Ecto neural progenitor cell (in vitro differentiated cells): ENCODE results near the gene ABCB4.
A peak's percentile ranks its signal among the peaks of the same experiment; 100 is the strongest.
"Not testable (repeated sequence)": the region's sequence is repeated elsewhere in the genome, so short reads cannot be mapped to it uniquely, and the experiment has no call there.

ENCODE experiments used
- DNase-seq: peaks from one replicate; pipeline ENCODE4 v3.0.0-alpha.2; 2018; ENCODE audit warnings: low spot score

Gene ABCB4

GRCh38 chr7:87476179-87476557 lies 688 bp upstream of the ABCB4 start:
- DNase-seq, result no peak

DNA sequence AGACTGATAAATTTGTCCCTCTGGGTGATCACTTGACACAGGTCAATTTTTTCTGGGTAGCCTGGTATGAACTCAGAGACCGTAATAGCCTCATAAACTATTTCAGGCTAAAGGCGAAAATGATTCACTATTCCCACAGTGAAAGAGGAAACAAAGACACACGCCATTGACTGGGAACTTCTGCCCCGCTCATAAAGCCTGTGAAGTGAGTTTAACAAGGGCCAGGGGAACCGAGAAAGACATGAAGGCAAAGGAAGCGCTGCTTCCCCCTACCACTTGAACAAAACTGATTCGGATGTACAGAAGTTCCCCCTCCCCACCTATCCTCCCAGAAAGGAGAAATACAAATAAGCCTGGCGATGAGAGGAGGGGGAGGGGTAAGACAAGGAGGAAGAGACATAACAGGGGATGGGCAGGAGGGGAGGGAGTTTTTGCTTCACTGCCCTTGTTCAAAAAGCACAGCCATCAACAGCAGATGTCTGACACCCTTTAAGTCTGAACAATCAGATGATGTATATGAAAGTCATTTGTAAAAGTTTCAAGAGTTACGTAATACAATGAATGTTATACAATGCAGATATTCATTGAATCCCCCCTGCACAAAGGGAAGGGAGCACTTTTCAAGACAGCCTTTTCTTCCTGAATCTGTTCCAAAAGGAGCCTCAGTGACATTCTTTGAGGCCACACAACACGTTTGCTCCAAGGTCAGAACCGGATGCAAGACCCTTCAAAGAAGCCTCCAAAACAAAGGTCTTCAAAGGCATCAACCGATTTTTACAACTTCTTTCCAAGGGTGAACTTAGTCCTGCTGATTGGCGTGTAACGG lies 734 bp downstream of the ABCB4 start:
- DNase-seq, result no peak

GRCh38 chr7:87473986-87474385 lies 1.5 kb downstream of the ABCB4 start:
- DNase-seq, result no peak

DNA sequence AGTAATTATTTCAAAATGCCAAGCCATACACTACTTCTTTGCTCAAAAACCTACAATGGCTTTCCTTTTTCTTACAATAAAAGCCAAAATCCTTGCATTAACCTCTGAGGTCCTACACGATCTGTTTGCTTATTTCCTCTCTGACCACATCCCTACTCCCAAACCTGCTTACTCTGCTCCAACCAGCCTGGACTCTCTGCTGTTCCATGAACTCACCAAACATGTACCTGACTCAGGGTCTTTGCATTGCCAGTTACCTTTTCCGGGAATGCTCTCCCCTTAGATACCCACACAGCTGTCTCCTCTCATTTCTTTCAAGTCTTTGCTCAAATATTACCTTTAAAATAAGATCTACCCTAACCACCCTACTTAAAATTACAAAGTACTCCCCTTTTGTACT lies 2.3 kb downstream of the ABCB4 start:
- no peak for DNase-seq

GRCh38 chr7:87471473-87471872 lies 4.0 kb downstream of the ABCB4 start:
- no peak for DNase-seq

GRCh38 chr7:87469204-87469603 lies 6.3 kb downstream of the ABCB4 start:
- not testable (repeated sequence) for DNase-seq

GRCh38 chr7:87465534-87465880 lies 10.0 kb downstream of the ABCB4 start:
- not testable (repeated sequence) for DNase-seq

DNA sequence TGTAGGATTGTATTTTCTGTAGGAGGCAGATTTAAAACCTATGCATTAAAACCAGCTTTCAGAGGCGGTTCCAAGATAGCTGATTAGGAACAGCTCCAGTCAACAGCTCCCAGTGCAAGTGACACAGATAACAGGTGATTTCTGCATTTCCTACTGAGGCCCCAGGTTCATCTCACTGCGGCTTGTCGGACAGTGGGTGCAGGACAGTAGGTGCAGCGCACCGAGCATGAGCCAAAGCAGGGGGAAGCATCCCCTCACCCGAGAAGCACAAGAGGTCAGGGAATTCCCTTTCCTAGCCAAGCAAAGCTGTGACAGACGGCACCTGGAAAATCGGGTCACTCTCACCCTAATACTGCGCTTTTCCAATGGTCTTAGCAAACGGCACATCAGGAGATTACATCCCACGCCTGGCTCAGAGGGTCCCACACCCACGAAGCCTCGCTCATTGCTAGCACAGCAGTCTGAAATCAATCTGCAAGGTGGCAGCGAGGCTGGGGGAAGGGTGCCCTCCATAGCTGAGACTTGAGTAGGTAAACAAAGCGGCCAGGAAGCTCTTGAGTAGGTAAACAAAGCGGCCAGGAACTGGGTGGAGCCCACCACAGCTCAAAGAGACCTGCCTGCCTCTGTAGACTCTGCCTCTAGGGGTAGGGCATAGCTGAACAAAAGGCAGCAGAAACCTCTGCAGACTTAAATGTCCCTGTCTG lies 10.5 kb downstream of the ABCB4 start:
- not testable (repeated sequence) for DNase-seq

- no peak for DNase-seq
Measured at GRCh38 chr7:87463982-87464381, 11.5 kb downstream of the ABCB4 start.

DNA sequence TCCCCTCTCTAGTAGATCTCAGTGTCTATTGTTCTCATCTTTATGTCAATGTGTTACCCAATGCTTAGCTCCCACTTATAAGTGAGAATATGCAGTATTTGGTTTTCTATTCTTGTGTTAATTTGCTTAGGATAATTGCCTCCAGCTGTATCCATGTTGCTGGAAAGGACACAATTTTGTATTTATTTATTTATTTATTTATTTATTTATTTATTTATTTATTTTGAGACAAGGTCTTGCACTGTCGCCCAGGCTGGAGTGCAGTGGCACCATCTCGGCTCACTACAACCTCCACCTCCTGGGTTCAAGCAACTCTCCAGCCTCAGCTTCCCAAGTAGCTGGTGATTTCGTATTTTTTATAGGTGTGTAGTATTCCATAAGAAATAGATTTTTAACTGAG lies 15.0 kb downstream of the ABCB4 start:
- DNase-seq, result not testable (repeated sequence)

GRCh38 chr7:87459941-87460340 lies 15.5 kb downstream of the ABCB4 start:
- DNase-seq, result no peak

GRCh38 chr7:87458148-87458547 lies 17.3 kb downstream of the ABCB4 start:
- no peak for DNase-seq

GRCh38 chr7:87456247-87456646 lies 19.2 kb downstream of the ABCB4 start:
- no peak for DNase-seq

- DNase-seq, result no peak
Measured at GRCh38 chr7:87452279-87452678, 23.2 kb downstream of the ABCB4 start.

- no peak for DNase-seq
Measured at GRCh38 chr7:87451187-87451586, 24.3 kb downstream of the ABCB4 start.

GRCh38 chr7:87450706-87451105 lies 24.8 kb downstream of the ABCB4 start:
- no peak for DNase-seq

DNA sequence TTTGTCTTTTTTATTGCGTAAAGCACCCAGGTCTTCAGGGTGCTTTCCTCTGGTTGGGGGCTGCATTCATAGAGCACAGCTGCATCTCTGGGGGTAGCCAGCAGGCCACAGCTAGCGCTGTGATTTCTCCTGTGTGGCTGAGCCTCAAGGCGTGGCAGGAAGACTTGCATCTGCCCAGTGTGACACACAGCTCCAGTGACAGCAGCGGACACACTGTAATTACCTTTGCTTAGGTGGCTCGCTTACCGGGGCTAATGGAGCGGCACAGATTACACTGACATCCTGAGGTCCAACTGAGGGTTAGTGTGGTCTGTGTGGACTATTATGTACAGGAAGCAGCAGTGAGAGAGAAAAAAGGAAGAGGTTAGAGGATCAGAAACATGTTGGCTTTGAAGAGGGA lies 27.1 kb downstream of the ABCB4 start:
- DNase-seq, result peak; percentile 52

DNA sequence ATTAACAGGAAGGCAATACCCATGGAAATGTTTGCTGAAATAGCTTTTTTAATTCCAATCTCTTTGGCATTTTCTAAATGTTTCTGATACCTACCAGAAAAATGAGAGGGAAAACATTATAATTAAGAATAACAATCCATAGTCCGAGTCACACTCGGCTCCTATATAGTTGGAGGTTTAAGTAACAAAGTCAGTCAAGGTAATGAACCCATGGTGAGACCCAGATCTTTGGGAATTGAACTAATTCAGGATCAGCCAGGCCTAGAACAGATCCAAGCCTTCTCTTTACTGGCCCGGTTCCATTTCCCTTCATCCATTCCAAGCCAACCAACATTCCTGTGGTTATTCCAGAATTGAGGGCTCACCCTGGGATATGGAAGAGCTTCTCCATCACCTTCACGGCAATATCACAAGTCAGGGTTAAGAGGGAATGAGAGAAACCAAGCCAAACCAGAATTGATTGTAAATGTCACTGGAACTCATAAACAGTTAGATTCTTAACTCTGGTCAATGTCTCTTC lies 28.3 kb downstream of the ABCB4 start:
- no peak for DNase-seq

DNA sequence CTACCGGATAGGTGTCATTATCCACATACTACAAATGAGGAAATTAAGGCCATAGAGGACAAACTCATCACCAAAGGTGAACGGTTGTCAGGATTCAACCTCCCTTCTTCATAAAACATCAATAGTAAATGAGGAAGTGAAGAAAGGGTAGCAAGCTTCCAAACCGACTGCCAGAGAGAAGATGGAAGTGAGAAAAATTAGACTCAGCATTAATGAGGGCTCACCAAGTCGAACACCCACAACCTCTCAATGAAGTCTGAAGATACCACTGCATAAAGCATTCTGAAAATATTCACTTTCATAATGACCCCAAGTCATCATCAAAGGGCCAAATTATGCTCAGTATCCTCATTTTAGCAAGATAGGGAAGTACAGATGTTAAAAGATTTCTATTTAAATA lies 29.6 kb downstream of the ABCB4 start:
- no peak for DNase-seq

GRCh38 chr7:87435546-87435945 lies 39.9 kb downstream of the ABCB4 start:
- DNase-seq, result no peak

GRCh38 chr7:87432536-87432935 lies 42.9 kb downstream of the ABCB4 start:
- no peak for DNase-seq

GRCh38 chr7:87427288-87427687 lies 48.2 kb downstream of the ABCB4 start:
- no peak for DNase-seq

GRCh38 chr7:87426160-87426559 lies 49.3 kb downstream of the ABCB4 start:
- no peak for DNase-seq
